Measurements from ENCODE around the gene PYURF.

PYURF gene

DNA sequence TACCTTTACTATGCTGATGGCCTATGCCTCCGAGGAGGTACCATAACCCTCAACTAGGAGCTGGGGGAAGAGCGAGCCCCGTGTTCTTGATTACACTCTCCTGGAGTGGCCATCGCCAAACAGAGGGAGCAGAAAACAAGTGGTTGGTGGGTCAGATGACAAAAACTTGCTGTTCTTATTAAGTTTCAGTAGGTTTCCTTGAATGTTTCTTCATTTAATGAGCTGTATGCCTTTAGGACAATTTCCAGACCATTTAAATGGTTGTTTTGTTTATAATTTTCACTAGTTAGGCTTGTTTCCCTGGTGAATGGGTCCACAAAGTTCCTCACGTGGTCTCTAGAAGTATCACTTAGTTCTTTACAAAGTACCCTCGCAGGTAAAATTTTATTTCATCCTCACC lies 4.7 kb downstream of the PYURF start:
- Histone ChIP-seq H3K27ac (ENCODE audit: low read length) (no peak overlapping the region), H3K27me3 (replicated peaks; ENCODE audit: insufficient read depth, low read length) (no peaks in the 10 kb centered on the region), H3F3A (ENCODE audit: insufficient read depth, low read length) (peaks cover 5% of the 10 kb centered on the region), H3K9me2 (replicated peaks; ENCODE audit: insufficient read depth, low read length) (no peaks in the 10 kb centered on the region), H3K9ac (ENCODE audit: low read length) (no peak overlapping the region), H3K36me3 (replicated peaks; ENCODE audit: insufficient read depth, low read length) (no peaks in the 10 kb centered on the region; the same call in 1 of the 2 replicates), H3K79me2 (ENCODE audit: low read length) (peaks cover 30% of the 10 kb centered on the region), H3K4me1 (ENCODE audit: low read length) (0 out of 2 replicates have a peak, but pooled peaks cover 7% of the 10 kb centered on the region), H3K4me2 (ENCODE audit: low read depth, low read length) (no peak overlapping the region), H3K4me3 (ENCODE audit: low read length) (no peak overlapping the region), H3K9me3 (replicated peaks; ENCODE audit: insufficient read depth, low read length) (no peaks in the 10 kb centered on the region), H2AFZ (ENCODE audit: low read length) (no peak overlapping the region), H4K20me1 (ENCODE audit: insufficient read depth, low read length) (no peaks in the 10 kb centered on the region; the same call in 1 of the 2 replicates)
- DNase-seq, result no peak
- TF ChIP-seq EZH2 (optimal IDR thresholded peaks at IDR 0.05; ENCODE audit: low read depth, low read length), result no peak
- no peak for TF ChIP-seq CTCF (IDR thresholded peaks at IDR 0.05; ENCODE audit: low read length)
- TF ChIP-seq EZH2phosphoT487 (IDR thresholded peaks at IDR 0.05; ENCODE audit: low read length), result no peak

GRCh38 chr4:88517825-88518224 lies 5.8 kb downstream of the PYURF start:
- H3K79me2 ChIP-seq (ENCODE audit: low read length), result peaks cover 23% of the 10 kb centered on the region
- no peak for DNase-seq
- no peak overlapping the region for H3K27ac ChIP-seq (ENCODE audit: low read length)
- H3K36me3 ChIP-seq (replicated peaks; ENCODE audit: insufficient read depth, low read length), result no peaks in the 10 kb centered on the region; the same call in 1 of the 2 replicates
- no peaks in the 10 kb centered on the region for H3K27me3 ChIP-seq (replicated peaks; ENCODE audit: insufficient read depth, low read length)
- no peaks in the 10 kb centered on the region; the same call in 1 of the 2 replicates for H4K20me1 ChIP-seq (ENCODE audit: insufficient read depth, low read length)
- no peaks in the 10 kb centered on the region for H3K9me2 ChIP-seq (replicated peaks; ENCODE audit: insufficient read depth, low read length)
- no peaks in the 10 kb centered on the region; the same call in 1 of the 2 replicates for H3F3A ChIP-seq (ENCODE audit: insufficient read depth, low read length)
- no peaks in the 10 kb centered on the region for H3K9me3 ChIP-seq (replicated peaks; ENCODE audit: insufficient read depth, low read length)
- no peak overlapping the region for H3K4me2 ChIP-seq (ENCODE audit: low read depth, low read length)
- no peak overlapping the region for H3K9ac ChIP-seq (ENCODE audit: low read length)
- 0 out of 2 replicates have a peak, but pooled peaks cover 7% of the 10 kb centered on the region for H3K4me1 ChIP-seq (ENCODE audit: low read length)
- no peak overlapping the region for H3K4me3 ChIP-seq (ENCODE audit: low read length)
- TF ChIP-seq EZH2phosphoT487 (IDR thresholded peaks at IDR 0.05; ENCODE audit: low read length) (no peak), EZH2 (optimal IDR thresholded peaks at IDR 0.05; ENCODE audit: low read depth, low read length) (no peak), CTCF (IDR thresholded peaks at IDR 0.05; ENCODE audit: low read length) (no peak)
- no peak overlapping the region for H2AFZ ChIP-seq (ENCODE audit: low read length)

DNA sequence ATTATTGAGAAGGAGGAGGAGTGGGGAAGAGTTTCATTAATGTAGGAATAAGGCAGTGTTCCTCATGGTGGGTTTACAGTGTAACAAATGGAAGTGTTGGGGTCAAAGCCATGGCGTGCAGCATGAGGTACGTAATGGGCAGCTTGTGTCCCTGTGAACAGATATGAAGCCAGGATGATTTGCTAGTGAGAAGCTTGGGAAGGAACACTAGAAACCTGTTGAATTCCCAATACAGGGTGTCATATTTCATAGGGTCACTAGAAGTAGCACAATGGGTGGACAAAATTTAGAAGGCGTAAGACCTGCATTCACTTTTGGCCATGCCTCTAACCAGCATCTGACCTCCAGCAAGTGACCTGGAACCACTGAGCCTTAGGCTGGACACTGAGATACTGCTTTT lies 6.8 kb downstream of the PYURF start:
- Histone ChIP-seq H3K27me3 (replicated peaks; ENCODE audit: insufficient read depth, low read length) (no peaks in the 10 kb centered on the region), H3K4me1 (ENCODE audit: low read length) (0 out of 2 replicates have a peak, but pooled peaks cover under 1% of the 10 kb centered on the region), H3K9ac (ENCODE audit: low read length) (no peak overlapping the region), H2AFZ (ENCODE audit: low read length) (no peak overlapping the region), H3F3A (ENCODE audit: insufficient read depth, low read length) (no peaks in the 10 kb centered on the region), H3K36me3 (replicated peaks; ENCODE audit: insufficient read depth, low read length) (no peaks in the 10 kb centered on the region; the same call in 1 of the 2 replicates), H3K79me2 (ENCODE audit: low read length) (peaks cover 13% of the 10 kb centered on the region), H3K27ac (ENCODE audit: low read length) (no peak overlapping the region), H3K4me2 (ENCODE audit: low read depth, low read length) (no peak overlapping the region), H4K20me1 (ENCODE audit: insufficient read depth, low read length) (no peaks in the 10 kb centered on the region; the same call in 1 of the 2 replicates), H3K4me3 (ENCODE audit: low read length) (no peak overlapping the region), H3K9me3 (replicated peaks; ENCODE audit: insufficient read depth, low read length) (no peaks in the 10 kb centered on the region), H3K9me2 (replicated peaks; ENCODE audit: insufficient read depth, low read length) (no peaks in the 10 kb centered on the region)
- no peak for TF ChIP-seq EZH2phosphoT487 (IDR thresholded peaks at IDR 0.05; ENCODE audit: low read length)
- DNase-seq, result no peak

Measured in MM.1S (cell line).